Activated T-cell treated with anti-CD3 and anti-CD28 coated beads, Interleukin-2, amount 50 U/mL, for 72 hours (primary cell): ENCODE data around the gene MYH11. TPM values are rescaled to one million over a fixed set of nuclear protein-coding genes. Genes with fewer than 3 reads are reported as not detected.
"Not testable (repeated sequence)": the region's sequence is repeated elsewhere in the genome, so short reads cannot be mapped to it uniquely, and the experiment has no call there.

Experiments
- ATAC-seq, 2 donors: fragments of 150-1000 bp; cut with Tn5 transposase; replicated peaks in 1 of 2; 2 replicates each; pipeline ENCODE4 v1.10.0; 2021; ENCODE audit warnings: moderate library complexity in 2 of 2, mild to moderate bottlenecking in 1 of 2
- DNase-seq, 2 donors: peaks; one replicate each; pipeline ENCODE4 v3.0.0; 2021 to 2022; ENCODE audit warnings: mixed read lengths in 1 of 2
- H3K27ac Mint-ChIP-seq: one replicate; pipeline ENCODE4 v1.8.0; 2022; ENCODE audit warnings: mild to moderate bottlenecking, moderate library complexity, mixed read lengths
- H3K27me3 Mint-ChIP-seq: one replicate; pipeline ENCODE4 v1.8.0; 2022; ENCODE audit warnings: low read depth, mixed read lengths
- H3K36me3 Mint-ChIP-seq, 2 donors: one replicate each; pipeline ENCODE4 v1.8.0; 2022; ENCODE audit warnings: mixed read lengths in 2 of 2, mild to moderate bottlenecking in 1 of 2; ENCODE audit not compliant: insufficient read depth in 2 of 2
- H3K4me1 Mint-ChIP-seq: one replicate; pipeline ENCODE4 v1.8.0; 2022; ENCODE audit warnings: low read depth, mixed read lengths
- H3K4me3 Mint-ChIP-seq, 2 donors: one replicate each; pipeline ENCODE4 v1.8.0; 2022; ENCODE audit warnings: mild to moderate bottlenecking in 2 of 2, mixed read lengths in 2 of 2, moderate library complexity in 2 of 2
- H3K9me3 Mint-ChIP-seq, 2 donors: one replicate each; pipeline ENCODE4 v1.8.0; 2022; ENCODE audit warnings: mixed read lengths in 2 of 2
- total RNA-seq, 2 donors: library from RNA; stranded (reverse); gene quantifications; one replicate each; pipeline ENCODE4 v1.2.3, GENCODE V29; 2022

MYH11 gene
- total RNA-seq, 2 donors from 2014 or later, result not detected

DNA sequence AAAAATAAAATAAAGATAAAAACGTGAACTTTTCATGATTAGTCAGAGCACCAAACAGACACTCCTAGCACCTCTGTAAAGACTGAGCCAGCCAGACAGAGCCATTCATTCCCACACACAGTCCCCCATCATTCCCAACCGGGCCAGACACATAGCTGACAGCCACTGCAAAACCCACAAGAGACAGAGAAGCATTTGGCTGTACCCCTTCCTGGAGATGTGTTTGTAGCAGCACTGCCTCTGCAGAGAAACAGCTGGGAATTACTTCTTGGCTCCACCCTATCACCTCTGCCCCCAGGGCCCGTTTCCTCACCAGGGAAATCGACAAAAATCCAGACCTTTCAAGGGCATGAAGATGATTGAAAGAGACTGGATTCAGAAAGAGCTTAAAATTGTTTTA, 46.4 kb downstream of the MYH11 start:
- H3K4me1 Mint-ChIP-seq, result no peaks in the 10 kb centered on the region
- peaks cover 4 to 5% of the 10 kb centered on the region in 2 donors for H3K36me3 Mint-ChIP-seq
- peaks cover 3% of the 10 kb centered on the region in 2 donors for H3K9me3 Mint-ChIP-seq
- ATAC-seq (no peak), DNase-seq (no peak)
- no peak overlapping the region for H3K4me3 Mint-ChIP-seq
- H3K27ac Mint-ChIP-seq, result no peak overlapping the region
- peaks cover 9% of the 10 kb centered on the region for H3K27me3 Mint-ChIP-seq

DNA sequence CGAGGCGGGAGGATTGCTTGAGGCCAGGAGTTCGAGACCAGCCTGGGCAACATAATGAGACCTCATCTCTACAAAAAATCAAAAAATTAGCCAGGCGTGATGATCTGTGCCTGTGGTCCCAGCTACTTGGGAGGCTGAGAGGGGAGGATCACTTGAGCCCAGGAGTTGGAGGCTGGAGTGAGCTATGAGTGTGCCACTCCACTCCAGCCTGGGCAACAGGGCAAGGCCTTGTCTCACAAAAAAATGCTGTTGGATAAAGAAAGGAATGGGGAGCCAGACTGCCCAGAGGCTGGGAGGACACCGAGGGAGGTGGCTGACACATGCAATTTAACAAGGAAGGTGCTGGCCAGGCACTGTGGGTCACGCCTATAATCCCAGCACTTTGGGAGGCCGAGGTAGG, 47.5 kb downstream of the MYH11 start:
- DNase-seq, H3K4me1 Mint-ChIP-seq, H3K27ac Mint-ChIP-seq, H3K9me3 Mint-ChIP-seq, H3K4me3 Mint-ChIP-seq, H3K36me3 Mint-ChIP-seq, ATAC-seq, H3K27me3 Mint-ChIP-seq: not testable (repeated sequence)

DNA sequence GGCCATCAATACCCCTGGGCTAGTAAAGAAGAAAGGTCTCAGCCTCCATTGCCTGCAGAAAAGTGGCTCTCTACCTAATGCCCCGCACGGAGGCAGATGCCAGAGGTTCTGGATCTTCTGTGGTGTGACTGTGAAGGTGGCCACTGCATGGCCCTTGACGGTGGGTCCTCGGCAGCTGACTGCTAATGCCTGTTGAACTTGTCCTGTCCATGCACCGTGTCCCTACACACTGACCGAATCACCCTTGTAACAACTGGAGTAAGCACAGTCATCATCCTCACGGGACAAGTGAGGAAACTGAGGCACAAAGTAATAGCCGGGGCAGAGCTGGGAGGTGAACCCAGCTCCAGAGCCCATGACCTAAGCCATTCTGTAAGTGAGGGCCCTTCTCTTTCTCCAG, 48.8 kb downstream of the MYH11 start:
- H3K4me1 Mint-ChIP-seq, result no peaks in the 10 kb centered on the region
- ATAC-seq (no peak), DNase-seq (no peak)
- no peaks in the 10 kb centered on the region for H3K36me3 Mint-ChIP-seq
- H3K27ac Mint-ChIP-seq, result no peak overlapping the region
- H3K9me3 Mint-ChIP-seq, result no peaks in the 10 kb centered on the region
- no peak overlapping the region for H3K4me3 Mint-ChIP-seq
- H3K27me3 Mint-ChIP-seq, result peaks cover 9% of the 10 kb centered on the region

DNA sequence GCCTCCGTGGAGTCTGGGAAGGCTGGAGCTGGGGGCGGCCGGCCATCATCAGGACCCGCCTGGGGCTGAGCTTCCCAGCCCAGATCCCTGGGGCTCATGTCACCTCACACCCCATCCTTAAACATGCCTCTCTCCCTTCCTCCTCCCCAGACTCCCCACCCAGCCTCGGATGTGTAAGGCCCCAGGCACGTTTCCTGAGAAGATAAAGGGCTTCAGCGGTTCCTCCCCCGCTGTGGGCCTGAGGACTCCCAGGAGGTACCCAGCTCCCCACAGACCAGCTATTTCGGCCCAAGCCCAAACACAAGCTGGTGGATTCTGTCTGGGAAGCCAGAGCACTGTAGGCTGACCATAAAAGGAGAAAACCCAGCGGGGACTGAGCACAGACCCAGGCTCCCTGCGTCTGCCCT, 49.2 kb downstream of the MYH11 start:
- no peaks in the 10 kb centered on the region for H3K4me1 Mint-ChIP-seq
- no peaks in the 10 kb centered on the region for H3K36me3 Mint-ChIP-seq
- no peak for ATAC-seq
- no peak overlapping the region for H3K27ac Mint-ChIP-seq
- H3K27me3 Mint-ChIP-seq, result peaks cover 9% of the 10 kb centered on the region
- no peak overlapping the region for H3K4me3 Mint-ChIP-seq
- no peaks in the 10 kb centered on the region for H3K9me3 Mint-ChIP-seq
- no peak for DNase-seq

DNA sequence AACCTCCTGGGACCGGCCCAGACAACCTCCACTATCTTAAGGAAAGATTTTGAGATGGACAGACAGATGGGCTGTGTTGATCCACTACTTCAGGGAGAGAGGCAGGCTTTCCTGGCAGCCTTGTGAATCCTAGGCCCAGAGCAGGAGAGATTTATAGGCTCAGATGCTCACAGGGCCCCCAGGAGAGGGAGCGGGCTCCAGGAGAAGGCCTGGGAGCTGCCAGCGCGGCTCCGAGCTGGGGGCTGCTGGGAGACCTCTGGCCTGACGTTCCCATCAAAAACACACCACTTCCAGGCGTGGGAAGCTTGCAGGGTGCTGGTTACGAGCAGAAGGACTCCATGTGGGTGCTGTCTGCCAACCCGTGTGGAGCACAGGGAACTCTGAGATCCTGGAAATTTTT, 53.2 kb downstream of the MYH11 start:
- H3K4me1 Mint-ChIP-seq, result no peaks in the 10 kb centered on the region
- no peaks in the 10 kb centered on the region for H3K9me3 Mint-ChIP-seq
- peaks cover 9% of the 10 kb centered on the region for H3K27me3 Mint-ChIP-seq
- DNase-seq, result no peak
- H3K27ac Mint-ChIP-seq, result no peak overlapping the region
- ATAC-seq, result no peak
- no peak overlapping the region for H3K4me3 Mint-ChIP-seq
- no peaks in the 10 kb centered on the region for H3K36me3 Mint-ChIP-seq

DNA sequence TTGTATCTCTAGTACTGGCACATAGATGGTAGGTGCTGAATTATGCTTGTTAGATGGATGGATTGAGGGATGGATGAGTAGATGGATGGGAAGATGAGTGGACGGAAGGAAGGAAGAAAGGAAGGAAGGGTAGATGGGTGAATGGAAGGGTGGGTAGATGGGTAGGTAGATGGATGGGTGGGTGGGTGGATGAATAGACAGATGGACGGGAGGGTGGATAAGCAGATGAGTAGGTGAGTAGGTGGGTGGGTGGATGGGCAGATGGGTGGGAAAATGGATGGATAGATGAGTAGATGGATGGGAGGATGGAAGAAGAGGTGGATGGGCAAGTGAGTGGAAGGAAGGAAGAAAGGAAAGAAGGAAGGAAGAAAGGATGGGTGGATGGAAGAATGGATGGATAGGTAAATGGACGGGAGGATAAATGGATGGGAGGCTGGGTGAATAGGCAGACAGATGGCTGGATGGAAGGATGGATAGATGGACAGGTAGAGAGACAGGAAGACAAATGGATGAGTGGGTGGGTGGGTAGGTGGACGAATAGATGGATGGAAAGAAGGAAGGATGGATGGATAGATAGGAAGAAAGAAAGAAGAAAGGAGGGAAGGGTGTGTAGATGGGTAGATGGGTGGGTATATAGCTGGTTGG, 56.9 kb downstream of the MYH11 start:
- Mint-ChIP-seq H3K4me3 (no peak overlapping the region), H3K4me1 (no peaks in the 10 kb centered on the region), H3K27me3 (no peaks in the 10 kb centered on the region), H3K9me3 (peaks cover 5 to 7% of the 10 kb centered on the region in 2 donors), H3K36me3 (peaks cover 5 to 8% of the 10 kb centered on the region in 2 donors), H3K27ac (no peak overlapping the region)
- ATAC-seq, result no peak
- DNase-seq, result no peak

DNA sequence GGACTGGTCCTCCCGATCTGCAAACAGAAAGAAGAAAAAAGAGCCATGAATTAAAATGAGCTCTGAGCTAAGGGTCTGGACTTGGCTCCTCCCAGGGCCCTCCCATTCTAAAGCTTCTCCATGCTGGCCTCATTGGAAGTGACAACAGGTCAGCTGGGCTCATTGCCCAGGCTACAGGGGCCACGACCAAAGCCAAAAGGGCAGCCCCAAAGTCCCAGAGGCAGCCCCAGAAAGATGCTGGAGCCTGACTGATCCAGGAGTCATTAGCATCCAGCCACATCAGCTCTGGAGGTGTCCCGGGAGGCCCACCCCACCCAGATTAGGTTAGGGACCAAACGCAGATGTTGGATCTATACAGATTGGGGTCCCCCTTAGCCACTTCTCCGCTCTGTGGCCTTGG, 58.2 kb downstream of the MYH11 start:
- DNase-seq (no peak), ATAC-seq (no peak)
- Mint-ChIP-seq H3K9me3 (peaks cover 5 to 7% of the 10 kb centered on the region in 2 donors), H3K27me3 (no peaks in the 10 kb centered on the region), H3K4me1 (no peaks in the 10 kb centered on the region), H3K4me3 (no peak overlapping the region), H3K36me3 (peaks cover 5 to 8% of the 10 kb centered on the region in 2 donors), H3K27ac (no peak overlapping the region)

DNA sequence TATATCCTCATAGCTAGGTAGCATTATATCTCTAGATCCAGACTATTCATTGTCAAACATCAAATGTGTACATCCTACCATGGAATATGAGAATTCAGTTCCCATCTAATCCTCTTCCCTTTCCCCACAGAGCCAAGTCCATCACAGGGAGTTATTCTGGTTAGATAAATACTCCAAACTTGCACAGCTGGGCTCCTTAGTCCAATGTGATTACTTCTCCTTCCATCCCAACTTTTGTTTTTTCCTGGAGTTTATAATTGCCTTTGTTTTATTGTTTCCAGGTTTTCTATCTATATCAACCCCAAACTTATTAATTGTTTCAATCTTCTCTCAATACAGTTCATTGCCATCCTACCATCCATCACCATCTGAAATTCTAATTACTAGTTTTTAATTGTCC, 59.9 kb downstream of the MYH11 start:
- Mint-ChIP-seq H3K4me3 (no peak overlapping the region), H3K27ac (no peak overlapping the region), H3K36me3 (peaks cover 5 to 8% of the 10 kb centered on the region in 2 donors), H3K4me1 (no peaks in the 10 kb centered on the region), H3K27me3 (no peaks in the 10 kb centered on the region), H3K9me3 (peaks cover 5 to 7% of the 10 kb centered on the region in 2 donors)
- DNase-seq, result no peak
- no peak for ATAC-seq

DNA sequence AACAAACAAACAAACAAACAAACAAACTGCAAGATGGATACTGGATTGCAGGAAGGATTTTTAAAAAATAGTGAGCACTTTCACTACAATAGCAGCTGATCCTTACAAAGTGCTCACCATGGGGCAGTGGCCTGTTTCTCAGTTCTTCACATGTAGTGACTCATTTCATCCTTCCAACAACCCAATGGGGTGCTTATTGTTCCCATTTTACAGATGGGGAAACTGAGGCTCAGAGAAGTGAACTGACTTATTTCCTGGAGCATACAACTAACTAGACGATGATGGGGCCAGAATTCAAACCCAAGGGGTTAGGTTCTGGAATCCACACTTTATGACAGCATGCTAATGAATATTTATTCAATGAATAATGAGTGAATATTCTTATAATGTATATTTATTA, 61.2 kb downstream of the MYH11 start:
- no peak for ATAC-seq
- Mint-ChIP-seq H3K9me3 (peaks cover 5 to 7% of the 10 kb centered on the region in 2 donors), H3K4me1 (no peaks in the 10 kb centered on the region), H3K27ac (no peak overlapping the region), H3K4me3 (no peak overlapping the region), H3K27me3 (no peaks in the 10 kb centered on the region), H3K36me3 (peaks cover 5 to 8% of the 10 kb centered on the region in 2 donors)
- DNase-seq, result no peak

DNA sequence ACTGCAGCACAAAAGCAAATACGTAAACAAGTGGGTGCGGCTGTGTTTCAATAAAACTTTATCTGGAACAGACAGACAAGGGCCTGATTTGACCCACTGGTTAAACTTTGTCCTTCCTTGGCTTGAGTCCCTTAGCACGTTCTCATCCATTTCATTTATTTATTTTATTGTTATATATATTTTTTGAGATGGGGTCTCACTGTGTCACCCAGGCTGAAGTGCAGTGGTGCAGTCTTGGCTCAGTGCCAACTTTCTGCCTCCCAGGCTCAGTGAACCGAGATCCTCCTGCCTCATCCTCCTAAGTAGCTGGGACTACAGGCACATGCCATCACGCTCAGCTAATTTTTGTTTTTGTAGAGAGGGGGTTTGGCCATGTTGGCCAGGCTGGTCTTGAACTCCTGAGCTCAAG, 64.3 kb downstream of the MYH11 start:
- DNase-seq (no peak), ATAC-seq (no peak)
- H3K27me3 Mint-ChIP-seq, result no peaks in the 10 kb centered on the region
- peaks cover 5 to 6% of the 10 kb centered on the region in 2 donors for H3K36me3 Mint-ChIP-seq
- no peak overlapping the region for H3K27ac Mint-ChIP-seq
- H3K4me3 Mint-ChIP-seq, result no peak overlapping the region
- H3K4me1 Mint-ChIP-seq, result no peaks in the 10 kb centered on the region
- peaks cover 5 to 7% of the 10 kb centered on the region in 2 donors for H3K9me3 Mint-ChIP-seq

DNA sequence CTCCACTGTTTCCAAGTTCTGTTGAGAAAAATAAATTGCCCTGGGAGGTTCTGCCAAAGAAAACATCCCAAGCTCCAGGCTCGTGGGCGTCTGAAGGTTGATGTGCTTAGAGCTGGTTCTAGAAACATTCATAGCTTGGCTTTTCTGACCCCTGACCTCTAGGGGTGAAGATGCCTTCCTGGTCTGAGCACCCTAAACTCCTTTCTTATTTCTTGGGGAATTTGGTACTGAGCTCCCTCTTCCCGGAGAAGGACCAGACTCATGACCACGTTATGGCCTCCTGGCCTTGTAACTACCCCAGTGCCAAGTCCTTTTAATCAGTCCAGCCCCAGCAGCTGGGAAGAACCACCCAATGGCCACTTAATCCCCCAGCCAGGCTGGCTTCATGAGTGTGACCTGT, 66.4 kb downstream of the MYH11 start:
- no peak for DNase-seq
- no peak overlapping the region for H3K27ac Mint-ChIP-seq
- no peak for ATAC-seq
- no peaks in the 10 kb centered on the region for H3K36me3 Mint-ChIP-seq
- no peaks in the 10 kb centered on the region for H3K4me1 Mint-ChIP-seq
- H3K27me3 Mint-ChIP-seq, result no peaks in the 10 kb centered on the region
- no peaks in the 10 kb centered on the region for H3K9me3 Mint-ChIP-seq
- no peak overlapping the region for H3K4me3 Mint-ChIP-seq

DNA sequence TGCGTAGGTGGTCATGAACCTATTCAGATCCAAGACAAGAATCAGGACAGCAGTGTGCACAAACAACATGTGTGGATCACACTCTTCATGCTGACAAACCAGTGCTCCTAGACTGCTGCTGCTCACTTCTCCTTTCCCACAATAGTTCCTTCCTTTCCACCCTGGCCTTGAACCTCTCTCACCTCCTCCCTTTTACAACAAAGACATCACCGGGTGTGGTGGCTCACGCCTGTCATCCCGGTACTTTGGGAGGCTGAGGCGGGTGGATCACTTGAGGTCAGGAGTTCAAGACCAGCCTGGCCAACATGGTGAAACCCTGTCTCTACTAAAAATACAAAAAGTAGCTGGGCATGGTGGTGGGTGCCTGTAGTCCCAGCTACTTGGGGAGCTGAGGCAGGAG, 67.0 kb downstream of the MYH11 start:
- not testable (repeated sequence) for DNase-seq, ATAC-seq, H3K36me3 Mint-ChIP-seq, H3K27ac Mint-ChIP-seq, H3K4me3 Mint-ChIP-seq, H3K4me1 Mint-ChIP-seq, H3K27me3 Mint-ChIP-seq, H3K9me3 Mint-ChIP-seq

DNA sequence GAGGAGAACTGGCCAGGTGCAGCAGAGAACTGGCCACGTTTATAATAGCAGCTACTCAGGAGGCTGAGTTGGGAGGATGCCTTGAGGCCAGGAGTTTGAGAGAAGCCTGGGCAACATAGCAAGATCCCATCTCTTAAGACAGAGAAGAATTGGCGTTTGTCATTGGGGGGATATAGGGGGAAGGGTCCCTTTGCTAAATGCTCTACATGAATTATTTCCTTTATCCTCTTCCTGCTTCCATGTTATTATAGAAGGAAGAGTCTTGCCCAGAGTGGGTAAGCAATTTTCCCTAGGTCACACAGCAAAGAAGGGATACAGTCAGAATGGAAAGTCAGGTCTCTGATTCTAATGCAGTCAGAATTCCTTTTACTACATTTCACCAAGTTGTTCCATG, 68.0 kb downstream of the MYH11 start:
- no peaks in the 10 kb centered on the region for H3K9me3 Mint-ChIP-seq
- no peak overlapping the region for H3K27ac Mint-ChIP-seq
- H3K36me3 Mint-ChIP-seq, result no peaks in the 10 kb centered on the region
- DNase-seq, result no peak
- ATAC-seq, result no peak
- no peak overlapping the region for H3K4me3 Mint-ChIP-seq
- H3K4me1 Mint-ChIP-seq, result no peaks in the 10 kb centered on the region
- H3K27me3 Mint-ChIP-seq, result no peaks in the 10 kb centered on the region

DNA sequence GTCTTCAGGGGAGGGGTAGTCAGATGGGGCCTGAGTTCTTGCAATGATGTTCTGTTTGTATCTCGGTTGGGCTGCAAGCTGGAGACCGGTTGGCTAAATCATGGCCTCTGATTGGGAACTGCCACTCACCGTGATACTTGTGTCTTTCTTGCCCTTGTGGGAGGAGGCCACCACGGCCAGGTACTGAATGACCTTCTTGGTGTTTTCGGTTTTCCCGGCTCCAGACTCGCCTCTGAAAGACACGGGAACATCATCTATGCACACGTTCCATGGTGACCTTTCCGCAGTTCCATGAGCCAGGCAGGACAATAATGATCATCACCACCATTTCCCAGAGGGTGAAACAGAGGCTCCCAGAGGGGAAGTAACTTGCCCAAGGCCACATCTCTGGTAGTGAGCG, 70.3 kb downstream of the MYH11 start:
- no peak overlapping the region for H3K4me3 Mint-ChIP-seq
- DNase-seq (no peak), ATAC-seq (no peak)
- no peaks in the 10 kb centered on the region for H3K9me3 Mint-ChIP-seq
- H3K36me3 Mint-ChIP-seq, result no peaks in the 10 kb centered on the region
- H3K4me1 Mint-ChIP-seq, result no peaks in the 10 kb centered on the region
- H3K27me3 Mint-ChIP-seq, result no peaks in the 10 kb centered on the region
- no peak overlapping the region for H3K27ac Mint-ChIP-seq
